ENCODE results near the gene C4A. TPM values are rescaled to one million over a fixed set of nuclear protein-coding genes. Genes with fewer than 3 reads are reported as not detected.
"Not testable (repeated sequence)": the region's sequence is repeated elsewhere in the genome, so short reads cannot be mapped to it uniquely, and the experiment has no call there.

C4A gene
- polyA plus RNA-seq, 4 donors, result 8.6 to 26.2 (median 15.2) TPM

GRCh38 chr6:32047539-32047854 lies 65.6 kb downstream of the C4A start:
- DNase-seq (ENCODE audit: low read depth in 4 of 4, low spot score in 3 of 4), result no peak

GRCh38 chr6:32047855-32048766 lies 66.3 kb downstream of the C4A start:
- peak in 2 of 4 donors; percentile 27 to 28 for DNase-seq (ENCODE audit: low read depth in 4 of 4, low spot score in 3 of 4)

- DNase-seq (ENCODE audit: low read depth in 4 of 4, low spot score in 3 of 4), result not testable (repeated sequence)
These were observed 67.3 kb downstream of the C4A start for GRCh38 chr6:32049149-32049548.

- not testable (repeated sequence) for DNase-seq (ENCODE audit: low read depth in 4 of 4, low spot score in 3 of 4)
These were observed 67.9 kb downstream of the C4A start for GRCh38 chr6:32049736-32050135.

GRCh38 chr6:32050562-32050961 lies 68.7 kb downstream of the C4A start:
- no peak for DNase-seq (ENCODE audit: low read depth in 4 of 4, low spot score in 3 of 4)

Other genes starting within 250 kb of the C4A start
- gene CLIC1, start 245.5 kb upstream of the C4A start, polyA plus RNA-seq (ENCODE audit: insufficient read length in 4 of 4), result 100 to 1,000 TPM; 201 to 309 (median 278) TPM
- 10 to 100 TPM; 14.2 to 51.0 (median 25.2) TPM for gene MSH5, start 242.1 kb upstream of the C4A start, polyA plus RNA-seq (ENCODE audit: insufficient read length in 4 of 4)
- gene SAPCD1, start 219.4 kb upstream of the C4A start, polyA plus RNA-seq (ENCODE audit: insufficient read length in 4 of 4), result 10 to 100 TPM in 2 of 4 donors, 1 to 10 TPM in 2; 2.7 to 13.0 (median 7.9) TPM
- 10 to 100 TPM in 1 of 4 donors, 1 to 10 TPM in 3; 1.5 to 11.1 (median 5.5) TPM for gene VWA7, start 204.7 kb upstream of the C4A start, polyA plus RNA-seq (ENCODE audit: insufficient read length in 4 of 4)
- 10 to 100 TPM; 42.7 to 67.9 (median 60.0) TPM for gene VARS1, start 186.3 kb upstream of the C4A start, polyA plus RNA-seq (ENCODE audit: insufficient read length in 4 of 4)
- 10 to 100 TPM; 71.4 to 84.9 (median 84.3) TPM for gene LSM2, start 175.1 kb upstream of the C4A start, polyA plus RNA-seq (ENCODE audit: insufficient read length in 4 of 4)
- gene HSPA1L, start 166.8 kb upstream of the C4A start, polyA plus RNA-seq (ENCODE audit: insufficient read length in 4 of 4), result 1 to 10 TPM; 3.1 to 4.4 (median 3.7) TPM
- 100 to 1,000 TPM in 3 of 4 donors, 10 to 100 TPM in 1; 88.1 to 159 (median 116) TPM for gene HSPA1A, start 166.5 kb upstream of the C4A start, polyA plus RNA-seq (ENCODE audit: insufficient read length in 4 of 4)
- 100 to 1,000 TPM; 111 to 507 (median 160) TPM for gene HSPA1B, start 154.3 kb upstream of the C4A start, polyA plus RNA-seq (ENCODE audit: insufficient read length in 4 of 4)
- gene NEU1, start 119.2 kb upstream of the C4A start, polyA plus RNA-seq (ENCODE audit: insufficient read length in 4 of 4), result 10 to 100 TPM; 23.9 to 77.5 (median 69.9) TPM
- gene SLC44A4, start 103.1 kb upstream of the C4A start, polyA plus RNA-seq (ENCODE audit: insufficient read length in 4 of 4), result 10 to 100 TPM in 3 of 4 donors, 1 to 10 TPM in 1; 2.4 to 53.4 (median 41.4) TPM
- 10 to 100 TPM; 69.0 to 99.0 (median 77.6) TPM for gene EHMT2, start 84.4 kb upstream of the C4A start, polyA plus RNA-seq (ENCODE audit: insufficient read length in 4 of 4)
- 10 to 100 TPM; 17.7 to 28.9 (median 22.0) TPM for gene ZBTB12, start 80.0 kb upstream of the C4A start, polyA plus RNA-seq (ENCODE audit: insufficient read length in 4 of 4)
- 10 to 100 TPM in 1 of 4 donors, 1 to 10 TPM in 3; 3.1 to 12.4 (median 5.0) TPM for gene C2, start 54.3 kb upstream of the C4A start, polyA plus RNA-seq (ENCODE audit: insufficient read length in 4 of 4)
- gene CFB, start 36.0 kb upstream of the C4A start, polyA plus RNA-seq (ENCODE audit: insufficient read length in 4 of 4), result 10 to 100 TPM in 1 of 4 donors, 1 to 10 TPM in 3; 4.6 to 13.0 (median 6.7) TPM
- 10 to 100 TPM; 72.5 to 97.9 (median 84.9) TPM for gene NELFE, start 23.1 kb upstream of the C4A start, polyA plus RNA-seq (ENCODE audit: insufficient read length in 4 of 4)
- gene SKIC2, start 22.9 kb upstream of the C4A start, polyA plus RNA-seq (ENCODE audit: insufficient read length in 4 of 4), result 10 to 100 TPM; 33.1 to 51.5 (median 39.7) TPM
- gene DXO, start 9.9 kb upstream of the C4A start, polyA plus RNA-seq (ENCODE audit: insufficient read length in 4 of 4), result 10 to 100 TPM; 22.6 to 37.5 (median 30.1) TPM
- gene C4B, start 32.7 kb downstream of the C4A start, polyA plus RNA-seq (ENCODE audit: insufficient read length in 4 of 4), result 10 to 100 TPM; 10.3 to 27.3 (median 16.0) TPM
- 1 to 10 TPM in 3 of 4 donors, under 1 TPM in 1; 0.76 to 1.4 (median 1.1) TPM for gene CYP21A2, start 56.4 kb downstream of the C4A start, polyA plus RNA-seq (ENCODE audit: insufficient read length in 4 of 4)
- 10 to 100 TPM in 2 of 4 donors, 1 to 10 TPM in 2; 4.6 to 98.0 (median 8.3) TPM for gene TNXB, start 127.3 kb downstream of the C4A start, polyA plus RNA-seq (ENCODE audit: insufficient read length in 4 of 4)
- gene ATF6B, start 146.2 kb downstream of the C4A start, polyA plus RNA-seq (ENCODE audit: insufficient read length in 4 of 4), result 100 to 1,000 TPM in 1 of 4 donors, 10 to 100 TPM in 3; 82.5 to 114 (median 85.7) TPM
- gene FKBPL, start 148.2 kb downstream of the C4A start, polyA plus RNA-seq (ENCODE audit: insufficient read length in 4 of 4), result 1 to 10 TPM; 6.0 to 8.3 (median 6.9) TPM
- 1 to 10 TPM; 2.5 to 5.4 (median 3.4) TPM for gene PRRT1, start 169.9 kb downstream of the C4A start, polyA plus RNA-seq (ENCODE audit: insufficient read length in 4 of 4)
- gene PPT2, start 172.1 kb downstream of the C4A start, polyA plus RNA-seq (ENCODE audit: insufficient read length in 4 of 4), result 10 to 100 TPM; 26.6 to 45.5 (median 34.9) TPM
- gene EGFL8, start 182.5 kb downstream of the C4A start, polyA plus RNA-seq (ENCODE audit: insufficient read length in 4 of 4), result 10 to 100 TPM; 21.2 to 45.5 (median 26.6) TPM
- gene AGPAT1, start 194.0 kb downstream of the C4A start, polyA plus RNA-seq (ENCODE audit: insufficient read length in 4 of 4), result 100 to 1,000 TPM in 2 of 4 donors, 10 to 100 TPM in 2; 84.4 to 105 (median 99.7) TPM
- 100 to 1,000 TPM in 1 of 4 donors, 10 to 100 TPM in 3; 57.4 to 103 (median 98.1) TPM for gene RNF5, start 196.3 kb downstream of the C4A start, polyA plus RNA-seq (ENCODE audit: insufficient read length in 4 of 4)
- gene AGER, start 202.2 kb downstream of the C4A start, polyA plus RNA-seq (ENCODE audit: insufficient read length in 4 of 4), result 10 to 100 TPM; 14.3 to 30.0 (median 21.3) TPM
- gene PBX2, start 208.1 kb downstream of the C4A start, polyA plus RNA-seq (ENCODE audit: insufficient read length in 4 of 4), result 100 to 1,000 TPM; 135 to 202 (median 172) TPM
- gene GPSM3, start 210.6 kb downstream of the C4A start, polyA plus RNA-seq (ENCODE audit: insufficient read length in 4 of 4), result 10 to 100 TPM in 1 of 4 donors, 1 to 10 TPM in 3; 8.0 to 13.3 (median 8.8) TPM
- 10 to 100 TPM; 14.3 to 19.3 (median 17.0) TPM for gene NOTCH4, start 242.0 kb downstream of the C4A start, polyA plus RNA-seq (ENCODE audit: insufficient read length in 4 of 4)

Data from left renal pelvis (tissue), 4 donors.